B cell (primary cell): Measurements from ENCODE around the gene TALDO1. TPM values are rescaled to one million over a fixed set of nuclear protein-coding genes. Genes with fewer than 3 reads are reported as not detected.

Experiments used
- ATAC-seq: fragments of 200-7000 bp; cut with Tn5 transposase; one replicate; pipeline ENCODE4 v1.10.0; 2021; ENCODE audit warnings: low read depth, mild to moderate bottlenecking, moderate number of reproducible peaks, moderate library complexity
- CTCF ChIA-PET: fragments of 350-600 bp; sonication (Branson Sonifier 250); formaldehyde crosslinking; loops from one replicate; lab custom pipeline; 2021; ENCODE audit warnings: antibody characterized with exemption, inconsistent platforms; lab: Charles Lee
- POLR2A ChIA-PET: fragments of 350-600 bp; sonication (Branson Sonifier 250); formaldehyde crosslinking; loops from one replicate; lab custom pipeline; 2021; ENCODE audit warnings: antibody characterized with exemption; lab: Charles Lee
- DNase-seq: peaks from one replicate; pipeline ENCODE4 v3.0.0; 2013
- H2AFZ ChIP-seq: 2 replicates; pipeline ENCODE4 v1.6.1; 2012; ENCODE audit warnings: mild to moderate bottlenecking, low read depth, low read length; ENCODE audit not compliant: insufficient read depth, poor library complexity, severe bottlenecking
- H3K27ac ChIP-seq, 2 donors: 1 replicate in 1 of 2; 2 replicates in 1 of 2; pipeline ENCODE4 v1.5.1; 2012 to 2013; ENCODE audit warnings: low read length in 2 of 2, mild to moderate bottlenecking in 2 of 2, moderate library complexity in 1 of 2
- H3K27me3 ChIP-seq, 4 experiments: fragments of 200-600 bp in 1 of 4; sonication (generic) in 1 of 4; replicated peaks in 1 of 4; 1 replicate in 2 of 4; 2 replicates in 2 of 4; pipeline versions ENCODE4 v1.6.1 to v1.7.0; 2013 to 2016; ENCODE audit warnings: low read length in 3 of 4, mild to moderate bottlenecking in 2 of 4, mixed read lengths in 1 of 4, moderate library complexity in 1 of 4; ENCODE audit not compliant: insufficient read depth in 4 of 4, control insufficient read depth in 3 of 4; ENCODE audit errors: control extremely low read depth in 1 of 4
- H3K36me3 ChIP-seq, 2 experiments: replicated peaks in 1 of 2; 1 replicate in 1 of 2; 2 replicates in 1 of 2; pipeline versions ENCODE4 v1.6.1 to v1.7.1; 2013; ENCODE audit warnings: low read length in 1 of 2; ENCODE audit not compliant: insufficient read depth in 2 of 2, control insufficient read depth in 1 of 2; ENCODE audit errors: control extremely low read depth in 1 of 2, extremely low read depth in 1 of 2
- H3K4me1 ChIP-seq, 2 donors: fragments of 200-600 bp in 1 of 2; sonication (generic) in 1 of 2; 1 replicate in 1 of 2; 2 replicates in 1 of 2; pipeline versions ENCODE4 v1.5.1 to v1.6.1; 2013 to 2017; ENCODE audit warnings: low read length in 2 of 2; ENCODE audit not compliant: control insufficient read depth in 2 of 2, insufficient read depth in 2 of 2
- H3K4me2 ChIP-seq: replicated peaks from 2 replicates; pipeline ENCODE3; 2012; ENCODE audit warnings: mild to moderate bottlenecking, low read depth, low read length; ENCODE audit not compliant: poor library complexity, severe bottlenecking
- H3K4me3 ChIP-seq, 5 experiments: fragments of 200-600 bp in 1 of 5; sonication (generic) in 1 of 5; 1 replicate in 3 of 5; 2 replicates in 2 of 5; pipeline versions ENCODE4 v1.5.1 to v1.7.0; 2011 to 2016; ENCODE audit warnings: low read length in 4 of 5, mild to moderate bottlenecking in 4 of 5, low read depth in 2 of 5, control low read depth in 1 of 5, moderate library complexity in 1 of 5; ENCODE audit not compliant: insufficient read depth in 1 of 5; ENCODE audit errors: control extremely low read depth in 1 of 5, extremely low read depth in 1 of 5
- H3K79me2 ChIP-seq: fragments of 200-600 bp; sonication (generic); one replicate; pipeline ENCODE4 v1.6.0; 2016; ENCODE audit warnings: low read length; ENCODE audit not compliant: control insufficient read depth, insufficient read depth
- H3K9ac ChIP-seq: fragments of 200-600 bp; sonication (generic); 2 replicates; pipeline ENCODE4 v1.6.1; 2017; ENCODE audit warnings: mild to moderate bottlenecking, low read length, moderate library complexity
- H3K9me3 ChIP-seq, 3 donors: one replicate each; pipeline versions ENCODE4 v1.6.1 to v1.7.1; 2013; ENCODE audit warnings: low read length in 2 of 3; ENCODE audit not compliant: control insufficient read depth in 2 of 3, insufficient read depth in 1 of 3; ENCODE audit errors: control extremely low read depth in 1 of 3
- H4K20me1 ChIP-seq: 2 replicates; pipeline ENCODE4 v1.6.0; 2012; ENCODE audit warnings: mild to moderate bottlenecking, low read length; ENCODE audit not compliant: insufficient read depth, control insufficient read depth, poor library complexity, severe bottlenecking
- H3K27ac Mint-ChIP-seq: one replicate; pipeline ENCODE4 v1.8.0; 2021; ENCODE audit warnings: mixed read lengths
- H3K27me3 Mint-ChIP-seq: one replicate; pipeline ENCODE4 v1.8.0; 2021; ENCODE audit warnings: mixed read lengths
- H3K4me1 Mint-ChIP-seq: one replicate; pipeline ENCODE4 v1.8.0; 2021; ENCODE audit warnings: mixed read lengths
- H3K4me3 Mint-ChIP-seq: one replicate; pipeline ENCODE4 v1.8.0; 2021; ENCODE audit warnings: mixed read lengths
- H3K9me3 Mint-ChIP-seq: one replicate; pipeline ENCODE4 v1.8.0; 2022; ENCODE audit warnings: mixed read lengths; ENCODE audit not compliant: insufficient read depth
- EZH2 ChIP-seq: IDR thresholded peaks from 2 replicates; pipeline ENCODE4 v1.6.1; 2012; ENCODE audit warnings: borderline replicate concordance, low read depth, mild to moderate bottlenecking, moderate library complexity, low read length; ENCODE audit not compliant: insufficient read depth, poor library complexity, severe bottlenecking
- whole genome bisulfite sequencing: methylation state at CpG from one replicate; pipeline ENCODE4 v1.1.5; 2013; ENCODE audit warnings: missing lambda C conversion rate; ENCODE audit not compliant: insufficient coverage; 5-methylcytosine and 5-hydroxymethylcytosine counted together
- intact Hi-C: fragments of 100-400 bp; cut with micrococcal nuclease; formaldehyde crosslinking; loops from one replicate; pipeline ENCODE4 v1.10.0; 2022
- polyA plus RNA-seq: library from polyadenylated mRNA; depleted of rRNA; stranded (reverse); fragments of >200 nt; gene quantifications from 2 replicates; pipeline ENCODE4 v1.2.3, GENCODE V29; 2012
- total RNA-seq, 2 donors: library from RNA; stranded (reverse); fragments of 120-200 nt in 1 of 2; gene quantifications; 1 replicate in 1 of 2; 2 replicates in 1 of 2; pipeline versions ENCODE4 v1.2.3 to v1.2.4, GENCODE V29; 2013 to 2022
- TF ChIP-seq, protein P1 (sequence below): fragments of 200-600 bp; IDR thresholded peaks from one replicate; pipeline ENCODE4 v1.8.0; 2022; ENCODE audit warnings: antibody characterized with exemption, mild to moderate bottlenecking

Gene TALDO1
- total and polyA plus RNA-seq, 2 donors (not counting 1 experiment from before 2014, with no cell fraction given), result 82.4 to 116 TPM

DNA sequence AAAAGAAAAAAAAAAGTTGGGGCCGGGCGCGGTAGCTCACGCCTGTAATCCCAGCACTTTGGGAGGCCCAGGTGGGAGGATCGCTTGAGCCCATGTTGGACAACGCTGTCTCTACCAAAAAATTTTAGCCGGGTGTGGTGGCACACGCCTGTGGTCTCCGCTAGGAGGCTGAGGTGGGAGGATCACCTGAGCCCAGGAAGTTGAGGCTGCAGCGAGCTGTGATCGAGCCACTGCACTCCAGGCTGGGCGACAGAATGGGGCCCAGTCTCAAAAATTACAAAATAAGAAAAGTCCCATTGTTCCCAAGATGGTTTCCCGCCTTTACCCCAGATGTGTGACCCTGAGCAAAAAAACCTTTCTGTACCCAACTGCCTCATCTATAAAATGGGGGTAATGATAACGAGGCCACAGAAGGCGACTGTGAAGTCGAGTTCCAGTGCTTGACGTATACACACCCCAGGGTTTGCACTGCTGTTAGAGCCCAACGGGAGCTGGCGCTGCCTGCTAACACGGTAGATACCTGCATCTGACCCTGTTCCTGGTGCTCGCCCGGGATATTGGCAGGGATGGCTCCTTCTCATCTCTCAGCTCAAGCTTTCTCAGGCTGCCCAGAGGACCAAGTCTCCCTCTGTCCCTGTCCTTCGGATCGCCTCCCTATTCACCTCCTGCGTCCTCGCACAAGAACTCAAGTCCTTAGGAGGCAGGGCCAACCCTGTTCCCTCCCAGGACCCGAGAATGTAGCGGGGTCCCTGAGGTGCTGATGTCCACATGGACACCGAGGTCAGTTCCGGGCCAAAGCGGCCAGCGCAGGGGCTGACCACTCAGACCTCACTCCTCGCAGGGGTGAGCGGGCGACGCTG lies 61.4 kb downstream of the TALDO1 start:
- 25% methylated on average over 32 of the region's 36 CpGs for WGBS
- Histone ChIP-seq H3K9ac (peak overlapping the region; percentile 90), H3K4me1 (peaks cover 31 to 43% of the 10 kb centered on the region in 2 donors), H2AFZ (peak overlapping the region; percentile 93), H3K36me3 (peaks cover 2 to 24% of the 10 kb centered on the region in 2 experiments), H4K20me1 (peaks cover 41% of the 10 kb centered on the region), H3K9me3 (no peaks in the 10 kb centered on the region), H3K4me3 (peak overlapping the region in 4 of 5 experiments; percentile 53 to 95 (median 88)), H3K4me2 (peak overlapping the region; percentile 87), H3K27ac (peak overlapping the region; percentile 83 to 94), H3K79me2 (peaks cover 38% of the 10 kb centered on the region), H3K27me3 (no peaks in the 10 kb centered on the region)
- Mint-ChIP-seq H3K27me3 (no peaks in the 10 kb centered on the region), H3K9me3 (no peaks in the 10 kb centered on the region), H3K27ac (peak overlapping the region; percentile 99), H3K4me1 (peaks cover 45% of the 10 kb centered on the region), H3K4me3 (peak overlapping the region; percentile 96)
- ChIA-PET POLR2A (interaction anchor here (0.8 to 2.9 kb wide), 6 partner anchors 11 to 113 kb away, joined by 3 to 32 read pairs (median 8); partner anchors contain the start of genes PNPLA2, POLR2L, SLC25A22 and TMEM80), CTCF (interaction anchor here (1.1 to 2.6 kb wide), 4 partner anchors 10 to 254 kb away, joined by 3 to 14 read pairs (median 4); partner anchors contain the start of gene PNPLA2)
- intact Hi-C loops, result loop anchor here (1.0 to 5.0 kb wide), 5 partner anchors 10 to 302 kb away; partner anchors contain the start of genes AP2A2, POLR2L, RNH1 and SLC25A22
- DNase-seq, result no peak
- TF ChIP-seq, protein P1, sequence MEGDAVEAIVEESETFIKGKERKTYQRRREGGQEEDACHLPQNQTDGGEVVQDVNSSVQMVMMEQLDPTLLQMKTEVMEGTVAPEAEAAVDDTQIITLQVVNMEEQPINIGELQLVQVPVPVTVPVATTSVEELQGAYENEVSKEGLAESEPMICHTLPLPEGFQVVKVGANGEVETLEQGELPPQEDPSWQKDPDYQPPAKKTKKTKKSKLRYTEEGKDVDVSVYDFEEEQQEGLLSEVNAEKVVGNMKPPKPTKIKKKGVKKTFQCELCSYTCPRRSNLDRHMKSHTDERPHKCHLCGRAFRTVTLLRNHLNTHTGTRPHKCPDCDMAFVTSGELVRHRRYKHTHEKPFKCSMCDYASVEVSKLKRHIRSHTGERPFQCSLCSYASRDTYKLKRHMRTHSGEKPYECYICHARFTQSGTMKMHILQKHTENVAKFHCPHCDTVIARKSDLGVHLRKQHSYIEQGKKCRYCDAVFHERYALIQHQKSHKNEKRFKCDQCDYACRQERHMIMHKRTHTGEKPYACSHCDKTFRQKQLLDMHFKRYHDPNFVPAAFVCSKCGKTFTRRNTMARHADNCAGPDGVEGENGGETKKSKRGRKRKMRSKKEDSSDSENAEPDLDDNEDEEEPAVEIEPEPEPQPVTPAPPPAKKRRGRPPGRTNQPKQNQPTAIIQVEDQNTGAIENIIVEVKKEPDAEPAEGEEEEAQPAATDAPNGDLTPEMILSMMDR, result no peak
- TF ChIP-seq EZH2, result no peak
- ATAC-seq, result no peak
